ENCODE data around the gene ZEB1. TPM values are rescaled to one million over a fixed set of nuclear protein-coding genes. Genes with fewer than 3 reads are reported as not detected.

The ZEB1 gene
- total RNA-seq, 1 experiment from 2014 or later: 1.4 TPM

DNA sequence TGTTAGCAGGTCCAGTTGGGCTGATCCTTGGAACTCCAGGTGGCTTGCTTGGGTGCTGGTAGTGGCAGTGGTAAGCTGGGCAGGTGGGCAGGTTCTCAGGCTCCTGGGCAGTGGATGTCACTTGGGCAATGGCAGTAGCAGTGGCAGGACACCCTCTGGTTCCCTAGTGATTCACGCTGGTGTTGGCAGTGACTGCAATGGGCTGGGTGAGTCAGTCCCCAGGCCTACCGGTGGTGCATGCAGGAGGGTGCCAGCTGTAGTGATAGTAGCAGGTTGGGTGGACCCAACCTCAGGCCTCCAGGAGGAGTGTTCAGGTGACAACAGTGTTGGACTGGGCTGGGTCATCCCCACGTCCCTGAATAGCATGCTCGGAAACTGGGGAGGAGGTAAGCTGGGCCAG lies 189.2 kb downstream of the ZEB1 start:
- H3K79me2 ChIP-seq (ENCODE audit: low read depth): no peaks in the 10 kb centered on the region
- DNase-seq: no peak
- POLR2A ChIA-PET (ENCODE audit: unreplicated experiment): no interaction called here
- no peaks in the 10 kb centered on the region for H4K20me1 ChIP-seq (ENCODE audit: insufficient read depth)
- H3K4me2 ChIP-seq: no peak overlapping the region
- no peak overlapping the region for H3K4me3 ChIP-seq
- no peaks in the 10 kb centered on the region for H3K9me2 ChIP-seq (ENCODE audit: insufficient read depth)
- H3K36me3 ChIP-seq (ENCODE audit: low read depth): no peaks in the 10 kb centered on the region
- peaks cover 5% of the 10 kb centered on the region; the same call in 1 of the 2 replicates for H3K9me3 ChIP-seq (ENCODE audit: insufficient read depth, low read depth)
- H3F3A ChIP-seq (ENCODE audit: insufficient read depth, low read depth): no peaks in the 10 kb centered on the region
- no peaks in the 10 kb centered on the region for H3K27me3 ChIP-seq (ENCODE audit: insufficient read depth, low read depth)
- H2AFZ ChIP-seq: no peak overlapping the region
- CTCF ChIA-PET: no interaction called here
- intact Hi-C loops (cut with micrococcal nuclease; ENCODE audit: unreplicated experiment): no loop called here
- no peak overlapping the region for H3K27ac ChIP-seq
- TF ChIP-seq, protein P1, sequence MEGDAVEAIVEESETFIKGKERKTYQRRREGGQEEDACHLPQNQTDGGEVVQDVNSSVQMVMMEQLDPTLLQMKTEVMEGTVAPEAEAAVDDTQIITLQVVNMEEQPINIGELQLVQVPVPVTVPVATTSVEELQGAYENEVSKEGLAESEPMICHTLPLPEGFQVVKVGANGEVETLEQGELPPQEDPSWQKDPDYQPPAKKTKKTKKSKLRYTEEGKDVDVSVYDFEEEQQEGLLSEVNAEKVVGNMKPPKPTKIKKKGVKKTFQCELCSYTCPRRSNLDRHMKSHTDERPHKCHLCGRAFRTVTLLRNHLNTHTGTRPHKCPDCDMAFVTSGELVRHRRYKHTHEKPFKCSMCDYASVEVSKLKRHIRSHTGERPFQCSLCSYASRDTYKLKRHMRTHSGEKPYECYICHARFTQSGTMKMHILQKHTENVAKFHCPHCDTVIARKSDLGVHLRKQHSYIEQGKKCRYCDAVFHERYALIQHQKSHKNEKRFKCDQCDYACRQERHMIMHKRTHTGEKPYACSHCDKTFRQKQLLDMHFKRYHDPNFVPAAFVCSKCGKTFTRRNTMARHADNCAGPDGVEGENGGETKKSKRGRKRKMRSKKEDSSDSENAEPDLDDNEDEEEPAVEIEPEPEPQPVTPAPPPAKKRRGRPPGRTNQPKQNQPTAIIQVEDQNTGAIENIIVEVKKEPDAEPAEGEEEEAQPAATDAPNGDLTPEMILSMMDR (conservative IDR thresholded peaks at IDR 0.05): no peak
- no peak for TF ChIP-seq EZH2 (IDR thresholded peaks at IDR 0.05; ENCODE audit: low read depth)
- no TSS peak for BruUV-seq (replicated peaks)
- H3K4me1 ChIP-seq (replicated peaks; ENCODE audit: insufficient read depth): no peaks in the 10 kb centered on the region

DNA sequence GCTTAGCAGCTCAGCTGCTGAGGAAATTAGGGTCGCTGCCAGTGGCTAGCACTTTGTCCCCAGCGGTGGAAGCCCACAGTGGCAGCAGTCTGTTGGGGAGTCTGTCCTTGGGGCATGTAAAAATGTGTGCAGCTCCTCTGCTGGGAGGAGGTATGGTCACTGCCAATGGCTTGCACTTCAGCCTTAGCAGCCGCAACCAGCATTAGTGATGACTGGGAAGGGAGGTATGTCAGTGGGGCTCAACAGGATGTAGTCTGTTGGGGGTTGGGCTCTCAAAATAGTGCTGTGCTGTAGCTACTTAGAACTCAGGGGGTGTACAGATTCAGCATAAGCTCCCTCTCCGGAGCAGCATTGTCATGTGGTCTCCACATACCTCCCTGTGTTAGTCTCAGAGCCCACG lies 189.9 kb downstream of the ZEB1 start:
- Histone ChIP-seq H4K20me1 (ENCODE audit: insufficient read depth) (no peaks in the 10 kb centered on the region), H3K4me1 (replicated peaks; ENCODE audit: insufficient read depth) (no peaks in the 10 kb centered on the region), H3K27me3 (ENCODE audit: insufficient read depth, low read depth) (no peaks in the 10 kb centered on the region), H3K27ac (no peak overlapping the region), H3K36me3 (ENCODE audit: low read depth) (no peaks in the 10 kb centered on the region), H3F3A (ENCODE audit: insufficient read depth, low read depth) (no peaks in the 10 kb centered on the region), H3K79me2 (ENCODE audit: low read depth) (no peaks in the 10 kb centered on the region), H3K4me2 (no peak overlapping the region), H3K4me3 (no peak overlapping the region), H3K9me3 (ENCODE audit: insufficient read depth, low read depth) (peaks cover 5% of the 10 kb centered on the region; the same call in 1 of the 2 replicates), H2AFZ (no peak overlapping the region), H3K9me2 (ENCODE audit: insufficient read depth) (no peaks in the 10 kb centered on the region)
- BruUV-seq (replicated peaks): no TSS peak
- CTCF ChIA-PET: no interaction called here
- no peak for TF ChIP-seq EZH2 (IDR thresholded peaks at IDR 0.05; ENCODE audit: low read depth)
- TF ChIP-seq, protein P1 (conservative IDR thresholded peaks at IDR 0.05): no peak
- intact Hi-C loops (cut with micrococcal nuclease; ENCODE audit: unreplicated experiment): no loop called here
- POLR2A ChIA-PET (ENCODE audit: unreplicated experiment): no interaction called here
- DNase-seq: no peak

DNA sequence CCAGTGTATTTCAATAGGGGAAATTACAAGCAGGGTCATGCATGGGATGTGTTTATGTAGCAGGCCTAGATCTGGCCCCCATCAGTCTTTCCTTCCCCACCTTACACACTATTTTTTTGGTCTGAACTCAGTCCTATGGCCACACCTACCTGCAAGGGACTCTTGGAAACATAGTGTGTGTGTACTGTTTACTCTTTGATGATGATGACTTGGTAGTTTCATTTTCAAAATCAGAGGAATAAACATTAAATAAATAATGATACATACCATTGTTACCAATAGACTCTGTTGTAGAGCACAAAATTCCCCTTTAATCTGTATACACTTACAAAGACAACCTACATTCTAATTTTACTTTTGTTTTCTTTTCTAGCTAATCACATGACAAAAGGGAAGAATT lies 191.0 kb downstream of the ZEB1 start:
- intact Hi-C loops (cut with micrococcal nuclease; ENCODE audit: unreplicated experiment): no loop called here
- no peak overlapping the region for H3K4me2 ChIP-seq
- no peaks in the 10 kb centered on the region for H3K36me3 ChIP-seq (ENCODE audit: low read depth)
- H3K27me3 ChIP-seq (ENCODE audit: insufficient read depth, low read depth): no peaks in the 10 kb centered on the region
- no TSS peak for BruUV-seq (replicated peaks)
- no peaks in the 10 kb centered on the region for H3K4me1 ChIP-seq (replicated peaks; ENCODE audit: insufficient read depth)
- no peaks in the 10 kb centered on the region for H4K20me1 ChIP-seq (ENCODE audit: insufficient read depth)
- no peak overlapping the region for H3K27ac ChIP-seq
- H3K79me2 ChIP-seq (ENCODE audit: low read depth): no peaks in the 10 kb centered on the region
- H3K9me3 ChIP-seq (ENCODE audit: insufficient read depth, low read depth): peaks cover 5% of the 10 kb centered on the region; the same call in 1 of the 2 replicates
- no peak for DNase-seq
- POLR2A ChIA-PET (ENCODE audit: unreplicated experiment): no interaction called here
- H3K4me3 ChIP-seq: no peak overlapping the region
- H3F3A ChIP-seq (ENCODE audit: insufficient read depth, low read depth): no peaks in the 10 kb centered on the region
- H2AFZ ChIP-seq: no peak overlapping the region
- no peaks in the 10 kb centered on the region for H3K9me2 ChIP-seq (ENCODE audit: insufficient read depth)
- TF ChIP-seq EZH2 (IDR thresholded peaks at IDR 0.05; ENCODE audit: low read depth): no peak
- TF ChIP-seq, protein P1 (conservative IDR thresholded peaks at IDR 0.05): no peak
- CTCF ChIA-PET: no interaction called here

All from PC-9 (cell line).